HT-29 (cell line): ENCODE results near the gene GPR42. TPM values are rescaled to one million over a fixed set of nuclear protein-coding genes. Genes with fewer than 3 reads are reported as not detected.
"Not testable (repeated sequence)": the region's sequence is repeated elsewhere in the genome, so short reads cannot be mapped to it uniquely, and the experiment has no call there.

Experiments used
- DNase-seq: peaks from one replicate; pipeline ENCODE4 v3.0.0-alpha.2; 2015; ENCODE audit warnings: low spot score
- total RNA-seq: library from RNA; depleted of rRNA; stranded (reverse); fragments of >200 nt; shearing (Covaris generic); gene quantifications from 2 replicates; pipeline ENCODE4 v1.2.3, GENCODE V29; 2014

The GPR42 gene
- total RNA-seq, 1 experiment from 2014 or later: not detected

GRCh38 chr19:35346193-35347052, 24.4 kb upstream of the GPR42 start:
- no peak for DNase-seq

GRCh38 chr19:35347171-35347929, 23.5 kb upstream of the GPR42 start, which contains the start of gene FFAR1:
Gene FFAR1, plus strand, starts transcription at chr19:35347902. Its CDS starts 3,650 bp downstream, at chr19:35351552.
- DNase-seq: no peak

- DNase-seq: no peak
These were observed 23.0 kb upstream of the GPR42 start for GRCh38 chr19:35347930-35348298.

- DNase-seq: no peak
These were observed 21.8 kb upstream of the GPR42 start for GRCh38 chr19:35348911-35349611.

GRCh38 chr19:35349614-35350521, 21.0 kb upstream of the GPR42 start:
- DNase-seq: no peak

- no peak for DNase-seq
These were observed 20.3 kb upstream of the GPR42 start for GRCh38 chr19:35350591-35350990.

GRCh38 chr19:35351411-35352176, 19.3 kb upstream of the GPR42 start:
- DNase-seq: no peak

- no peak for DNase-seq
These were observed 18.8 kb upstream of the GPR42 start for GRCh38 chr19:35352177-35352447.

- DNase-seq: peak; percentile 85
These were observed 18.2 kb upstream of the GPR42 start for GRCh38 chr19:35352448-35353304.

GRCh38 chr19:35353635-35354034, 17.2 kb upstream of the GPR42 start:
- DNase-seq: no peak

- no peak for DNase-seq
These were observed 16.0 kb upstream of the GPR42 start for GRCh38 chr19:35354898-35355297.

- DNase-seq: no peak
These were observed 14.9 kb upstream of the GPR42 start for GRCh38 chr19:35355791-35356460.

- DNase-seq: no peak
These were observed 12.8 kb upstream of the GPR42 start, which contains the start of gene FFAR3 for GRCh38 chr19:35357867-35358573. Gene FFAR3, plus strand, starts transcription at chr19:35358460. Its CDS starts 431 bp downstream, at chr19:35358891.

GRCh38 chr19:35358834-35359233, 12.0 kb upstream of the GPR42 start:
- DNase-seq: not testable (repeated sequence)

GRCh38 chr19:35359395-35359794, 11.5 kb upstream of the GPR42 start:
- DNase-seq: not testable (repeated sequence)

GRCh38 chr19:35360081-35360480, 10.8 kb upstream of the GPR42 start:
- not testable (repeated sequence) for DNase-seq

- no peak for DNase-seq
These were observed 9.9 kb upstream of the GPR42 start for GRCh38 chr19:35360880-35361420.
